NCI-H146 treated with DMSO at 0.1 percent for 48 hours (cell line): ENCODE measurements around the gene ANKS1B.
"Not testable (repeated sequence)": the region's sequence is repeated elsewhere in the genome, so short reads cannot be mapped to it uniquely, and the experiment has no call there.

Experiments used
- DNase-seq: peaks from one replicate; lab custom pipeline; 2025; ENCODE audit not compliant: unreplicated experiment; lab: John Stamatoyannopoulos, UW

The ANKS1B gene

GRCh38 chr12:99709116-99709515 is 275.6 kb downstream of the ANKS1B start:
- DNase-seq: no peak

GRCh38 chr12:99707883-99708282 is 276.9 kb downstream of the ANKS1B start:
- no peak for DNase-seq

- DNase-seq: no peak
Measured at GRCh38 chr12:99706736-99707473, 277.8 kb downstream of the ANKS1B start.

- no peak for DNase-seq
Measured at GRCh38 chr12:99704458-99704857, 280.3 kb downstream of the ANKS1B start.

- no peak for DNase-seq
Measured at GRCh38 chr12:99704036-99704435, 280.7 kb downstream of the ANKS1B start.

GRCh38 chr12:99700032-99700431 is 284.7 kb downstream of the ANKS1B start:
- DNase-seq: no peak

GRCh38 chr12:99695050-99695449 is 289.7 kb downstream of the ANKS1B start:
- no peak for DNase-seq

GRCh38 chr12:99686142-99686541 is 298.6 kb downstream of the ANKS1B start:
- DNase-seq: no peak

GRCh38 chr12:99680276-99680675 is 304.5 kb downstream of the ANKS1B start:
- DNase-seq: no peak

- no peak for DNase-seq
Measured at GRCh38 chr12:99670635-99671034, 314.1 kb downstream of the ANKS1B start.

- DNase-seq: peak; percentile 6
Measured at GRCh38 chr12:99658671-99659349, 325.9 kb downstream of the ANKS1B start.

GRCh38 chr12:99649551-99649950 is 335.2 kb downstream of the ANKS1B start:
- no peak for DNase-seq

GRCh38 chr12:99648183-99648582 is 336.6 kb downstream of the ANKS1B start:
- DNase-seq: no peak

GRCh38 chr12:99647453-99647852 is 337.3 kb downstream of the ANKS1B start, which contains the start of gene GARIN6:
Gene GARIN6 (plus strand): TSS chr12:99647753. CDS start chr12:99648175, 422 bp downstream.
- no peak for DNase-seq

- no peak for DNase-seq
Measured at GRCh38 chr12:99644629-99645028, 340.1 kb downstream of the ANKS1B start.

GRCh38 chr12:99627459-99627858 is 357.3 kb downstream of the ANKS1B start:
- DNase-seq: no peak

- not testable (repeated sequence) for DNase-seq
Measured at GRCh38 chr12:99624591-99624990, 360.1 kb downstream of the ANKS1B start.

- DNase-seq: no peak
Measured at GRCh38 chr12:99620159-99620479, 364.6 kb downstream of the ANKS1B start.

GRCh38 chr12:99619389-99620158 is 365.2 kb downstream of the ANKS1B start:
- no peak for DNase-seq

GRCh38 chr12:99618657-99619056 is 366.1 kb downstream of the ANKS1B start:
- no peak for DNase-seq

GRCh38 chr12:99611599-99611998 is 373.1 kb downstream of the ANKS1B start:
- no peak for DNase-seq

- DNase-seq: no peak
Measured at GRCh38 chr12:99611117-99611516, 373.6 kb downstream of the ANKS1B start.
